ENCODE measurements around the gene ATP6V1G2.

DNA sequence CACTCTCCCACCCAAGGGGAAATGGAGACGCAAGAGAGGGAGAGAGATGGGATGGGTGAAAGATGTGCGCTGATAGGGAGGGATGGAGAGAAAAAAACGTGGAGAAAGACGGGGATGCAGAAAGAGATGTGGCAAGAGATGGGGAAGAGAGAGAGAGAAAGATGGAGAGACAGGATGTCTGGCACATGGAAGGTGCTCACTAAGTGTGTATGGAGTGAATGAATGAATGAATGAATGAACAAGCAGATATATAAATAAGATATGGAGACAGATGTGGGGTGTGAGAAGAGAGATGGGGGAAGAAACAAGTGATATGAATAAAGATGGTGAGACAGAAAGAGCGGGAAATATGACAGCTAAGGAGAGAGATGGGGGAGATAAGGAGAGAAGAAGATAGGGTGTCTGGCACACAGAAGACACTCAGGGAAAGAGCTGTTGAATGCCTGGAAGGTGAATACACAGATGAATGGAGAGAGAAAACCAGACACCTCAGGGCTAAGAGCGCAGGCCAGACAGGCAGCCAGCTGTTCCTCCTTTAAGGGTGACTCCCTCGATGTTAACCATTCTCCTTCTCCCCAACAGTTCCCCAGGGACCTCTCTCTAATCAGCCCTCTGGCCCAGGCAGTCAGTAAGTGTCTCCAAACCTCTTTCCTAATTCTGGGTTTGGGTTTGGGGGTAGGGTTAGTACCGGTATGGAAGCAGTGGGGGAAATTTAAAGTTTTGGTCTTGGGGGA is 29.7 kb upstream of the ATP6V1G2 start:
- TF ChIP-seq EZH2 (IDR thresholded peaks at IDR 0.05; ENCODE audit: low read depth, unreplicated experiment), result no peak
- TF ChIP-seq, protein P1, sequence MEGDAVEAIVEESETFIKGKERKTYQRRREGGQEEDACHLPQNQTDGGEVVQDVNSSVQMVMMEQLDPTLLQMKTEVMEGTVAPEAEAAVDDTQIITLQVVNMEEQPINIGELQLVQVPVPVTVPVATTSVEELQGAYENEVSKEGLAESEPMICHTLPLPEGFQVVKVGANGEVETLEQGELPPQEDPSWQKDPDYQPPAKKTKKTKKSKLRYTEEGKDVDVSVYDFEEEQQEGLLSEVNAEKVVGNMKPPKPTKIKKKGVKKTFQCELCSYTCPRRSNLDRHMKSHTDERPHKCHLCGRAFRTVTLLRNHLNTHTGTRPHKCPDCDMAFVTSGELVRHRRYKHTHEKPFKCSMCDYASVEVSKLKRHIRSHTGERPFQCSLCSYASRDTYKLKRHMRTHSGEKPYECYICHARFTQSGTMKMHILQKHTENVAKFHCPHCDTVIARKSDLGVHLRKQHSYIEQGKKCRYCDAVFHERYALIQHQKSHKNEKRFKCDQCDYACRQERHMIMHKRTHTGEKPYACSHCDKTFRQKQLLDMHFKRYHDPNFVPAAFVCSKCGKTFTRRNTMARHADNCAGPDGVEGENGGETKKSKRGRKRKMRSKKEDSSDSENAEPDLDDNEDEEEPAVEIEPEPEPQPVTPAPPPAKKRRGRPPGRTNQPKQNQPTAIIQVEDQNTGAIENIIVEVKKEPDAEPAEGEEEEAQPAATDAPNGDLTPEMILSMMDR (conservative IDR thresholded peaks at IDR 0.05; ENCODE audit: low read depth in 2 of 2), result no peak

Data from GM23338 (cell line).